Upper lobe of left lung (tissue), 6 donors: ENCODE measurements around the gene ELAVL1. TPM values are rescaled to one million over a fixed set of nuclear protein-coding genes. Genes with fewer than 3 reads are reported as not detected.

ENCODE experiments used
- ATAC-seq, 2 donors: fragments of 200-7000 bp; cut with Tn5 transposase; one replicate each; pipeline ENCODE4 v1.9.1; 2022; ENCODE audit warnings: mild to moderate bottlenecking in 2 of 2, moderate library complexity in 2 of 2; ENCODE audit not compliant: low FRiP score in 2 of 2
- DNase-seq, 2 donors: peaks; one replicate each; pipeline ENCODE4 v3.0.0-alpha.2; 2019 to 2020
- H3K27ac ChIP-seq, 4 donors: fragments of 200-600 bp; sonication (generic); one replicate each; pipeline ENCODE4 v1.5.1; 2016 to 2019
- H3K27me3 ChIP-seq, 4 donors: fragments of 200-600 bp; sonication (generic); one replicate each; pipeline ENCODE4 v1.5.1; 2017 to 2019
- H3K36me3 ChIP-seq, 4 donors: fragments of 200-600 bp; sonication (generic); one replicate each; pipeline ENCODE4 v1.5.1; 2016 to 2019
- H3K4me1 ChIP-seq, 4 donors: fragments of 200-600 bp; sonication (generic); one replicate each; pipeline ENCODE4 v1.5.1; 2018 to 2019
- H3K4me3 ChIP-seq, 4 donors: fragments of 200-600 bp; sonication (generic); one replicate each; pipeline ENCODE4 v1.5.1; 2017 to 2019; ENCODE audit warnings: mild to moderate bottlenecking in 2 of 4, moderate library complexity in 1 of 4
- H3K9me3 ChIP-seq, 4 donors: fragments of 200-600 bp; sonication (generic); one replicate each; pipeline ENCODE4 v1.5.1; 2018 to 2019
- CTCF ChIP-seq, 6 experiments: fragments of 450-650 bp in 4 of 6; fragments of 200-600 bp in 2 of 6; sonication (generic) in 2 of 6; IDR thresholded peaks; one replicate each; pipeline ENCODE4 v1.5.1; 2016 to 2019; ENCODE audit warnings: antibody characterized with exemption in 6 of 6
- EP300 ChIP-seq, 4 donors: sonication (generic); formaldehyde crosslinking; IDR thresholded peaks; one replicate each; pipeline ENCODE4 v1.5.1; 2017; ENCODE audit warnings: antibody characterized with exemption in 4 of 4, control low read depth in 2 of 4
- POLR2A ChIP-seq, 4 donors: fragments of 450-650 bp; IDR thresholded peaks; one replicate each; pipeline ENCODE4 v1.5.1; 2016 to 2017; ENCODE audit warnings: antibody characterized with exemption in 4 of 4, mild to moderate bottlenecking in 2 of 4
- POLR2AphosphoS5 ChIP-seq, 2 donors: sonication (generic); formaldehyde crosslinking; IDR thresholded peaks; one replicate each; pipeline ENCODE4 v1.5.1; 2017; ENCODE audit warnings: antibody characterized with exemption in 2 of 2
- WGBS, 2 donors: methylation state at CpG; one replicate each; pipeline ENCODE4 v1.1.5; 2017 to 2018; 5-methylcytosine and 5-hydroxymethylcytosine counted together
- total RNA-seq, 6 donors: library from RNA; depleted of rRNA in 4 of 6; stranded (reverse); fragments of >200 nt in 4 of 6; gene quantifications; one replicate each; pipeline versions ENCODE4 v1.1.0 to v1.2.1, GENCODE V29; 2016 to 2021
- donor health status: DM: no; HTN: no; CAD: no; lungs with moderate emphysema.
- donor health status: DM: no; HTN: yes; CAD: no; lungs with severe emphysema.

ELAVL1 gene
- total RNA-seq, 6 donors from 2014 or later, result 21.0 to 71.1 (median 36.1) TPM

- Histone ChIP-seq H3K4me3 (no peak overlapping the region), H3K9me3 (no peaks in the 10 kb centered on the region), H3K4me1 (peaks cover 23 to 42% (median 31%) of the 10 kb centered on the region in 4 donors), H3K27me3 (no peaks in the 10 kb centered on the region), H3K36me3 (peaks cover 8 to 93% (median 48%) of the 10 kb centered on the region in 4 donors), H3K27ac (peak overlapping the region in 2 of 4 donors; percentile 9 to 42)
- no peak for TF ChIP-seq POLR2A (IDR thresholded peaks at IDR 0.05)
- TF ChIP-seq EP300 (IDR thresholded peaks at IDR 0.05), result no peak
- TF ChIP-seq POLR2AphosphoS5 (IDR thresholded peaks at IDR 0.05), result no peak
- TF ChIP-seq CTCF (IDR thresholded peaks at IDR 0.05), result no peak
- no peak for DNase-seq
- 66 to 77% methylated on average over 7 of the region's 7 CpGs for WGBS, 2 donors
- ATAC-seq, result no peak
These were observed 19.9 kb downstream of the ELAVL1 start for GRCh38 chr19:7985481-7985911.

- Histone ChIP-seq H3K36me3 (peaks cover 15 to 93% (median 52%) of the 10 kb centered on the region in 4 donors), H3K27me3 (no peaks in the 10 kb centered on the region), H3K9me3 (no peaks in the 10 kb centered on the region), H3K27ac (peak overlapping the region in 2 of 4 donors; percentile 68 to 78), H3K4me3 (no peak overlapping the region), H3K4me1 (peaks cover 23 to 35% (median 27%) of the 10 kb centered on the region in 4 donors)
- WGBS, 2 donors, result 94% methylated on average over 11 to 14 of the region's 14 CpGs
- no peak for ATAC-seq
- TF ChIP-seq CTCF (IDR thresholded peaks at IDR 0.05) (no peak), EP300 (IDR thresholded peaks at IDR 0.05) (no peak), POLR2A (IDR thresholded peaks at IDR 0.05) (no peak), POLR2AphosphoS5 (IDR thresholded peaks at IDR 0.05) (no peak)
- DNase-seq, result no peak
These were observed 21.2 kb downstream of the ELAVL1 start for GRCh38 chr19:7983995-7984837.

GRCh38 chr19:7983286-7983950, 22.0 kb downstream of the ELAVL1 start:
- Histone ChIP-seq H3K4me3 (no peak overlapping the region), H3K4me1 (peaks cover 20 to 27% (median 21%) of the 10 kb centered on the region in 4 donors), H3K9me3 (no peaks in the 10 kb centered on the region), H3K27ac (peak overlapping the region in 3 of 4 donors; percentile 55 to 78 (median 68)), H3K36me3 (peaks cover 12 to 93% (median 54%) of the 10 kb centered on the region in 4 donors), H3K27me3 (no peaks in the 10 kb centered on the region)
- DNase-seq (no peak), ATAC-seq (no peak)
- no peak for TF ChIP-seq POLR2A (IDR thresholded peaks at IDR 0.05)
- TF ChIP-seq EP300 (IDR thresholded peaks at IDR 0.05), result no peak
- no peak for TF ChIP-seq CTCF (IDR thresholded peaks at IDR 0.05)
- TF ChIP-seq POLR2AphosphoS5 (IDR thresholded peaks at IDR 0.05), result no peak
- WGBS, 2 donors, result 89 to 95% methylated on average over 11 to 18 of the region's 18 CpGs

- Histone ChIP-seq H3K27me3 (no peaks in the 10 kb centered on the region), H3K27ac (peak overlapping the region in 3 of 4 donors; percentile 53 to 78 (median 68)), H3K4me3 (no peak overlapping the region), H3K4me1 (peaks cover 12 to 19% (median 14%) of the 10 kb centered on the region in 4 donors), H3K9me3 (no peaks in the 10 kb centered on the region), H3K36me3 (peaks cover 12 to 93% (median 57%) of the 10 kb centered on the region in 4 donors)
- WGBS, 2 donors, result 70 to 73% methylated on average over 21 of the region's 21 CpGs
- no peak for DNase-seq
- TF ChIP-seq POLR2AphosphoS5 (IDR thresholded peaks at IDR 0.05) (no peak), POLR2A (IDR thresholded peaks at IDR 0.05) (no peak)
- no peak for ATAC-seq
These were observed 22.8 kb downstream of the ELAVL1 start for GRCh38 chr19:7982651-7983099.

- peaks cover 7 to 14% (median 8%) of the 10 kb centered on the region in 4 donors for H3K4me1 ChIP-seq
- H3K9me3 ChIP-seq, result no peaks in the 10 kb centered on the region
- no peaks in the 10 kb centered on the region for H3K27me3 ChIP-seq
- no peak for DNase-seq
- no peak for TF ChIP-seq CTCF (IDR thresholded peaks at IDR 0.05)
- TF ChIP-seq POLR2AphosphoS5 (IDR thresholded peaks at IDR 0.05), result no peak
- no peak for TF ChIP-seq POLR2A (IDR thresholded peaks at IDR 0.05)
- no peak for TF ChIP-seq EP300 (IDR thresholded peaks at IDR 0.05)
- 89 to 98% methylated on average over 10 of the region's 10 CpGs for WGBS, 2 donors
- H3K27ac ChIP-seq, result peak overlapping the region; percentile 12 to 78 (median 60)
- no peak for ATAC-seq
- no peak overlapping the region for H3K4me3 ChIP-seq
- H3K36me3 ChIP-seq, result peaks cover 12 to 93% (median 62%) of the 10 kb centered on the region in 4 donors
These were observed 23.3 kb downstream of the ELAVL1 start for GRCh38 chr19:7982103-7982502.
